DND-41 (cell line): ENCODE results near the gene TTC8.

ENCODE experiments used
- EZH2 ChIP-seq: IDR thresholded peaks from 3 replicates; pipeline ENCODE4 v1.6.1; 2012; ENCODE audit warnings: borderline replicate concordance, low read depth, mild to moderate bottlenecking, moderate library complexity, low read length, inconsistent platforms; ENCODE audit not compliant: severe bottlenecking
- TF ChIP-seq, protein P1 (sequence below): IDR thresholded peaks from 2 replicates; pipeline ENCODE4 v1.5.1; 2012; ENCODE audit warnings: borderline replicate concordance, low read length, moderate library complexity, mild to moderate bottlenecking; ENCODE audit not compliant: poor library complexity, severe bottlenecking; ENCODE audit errors: extremely low read depth

- no peak for TF ChIP-seq EZH2
- TF ChIP-seq, protein P1, sequence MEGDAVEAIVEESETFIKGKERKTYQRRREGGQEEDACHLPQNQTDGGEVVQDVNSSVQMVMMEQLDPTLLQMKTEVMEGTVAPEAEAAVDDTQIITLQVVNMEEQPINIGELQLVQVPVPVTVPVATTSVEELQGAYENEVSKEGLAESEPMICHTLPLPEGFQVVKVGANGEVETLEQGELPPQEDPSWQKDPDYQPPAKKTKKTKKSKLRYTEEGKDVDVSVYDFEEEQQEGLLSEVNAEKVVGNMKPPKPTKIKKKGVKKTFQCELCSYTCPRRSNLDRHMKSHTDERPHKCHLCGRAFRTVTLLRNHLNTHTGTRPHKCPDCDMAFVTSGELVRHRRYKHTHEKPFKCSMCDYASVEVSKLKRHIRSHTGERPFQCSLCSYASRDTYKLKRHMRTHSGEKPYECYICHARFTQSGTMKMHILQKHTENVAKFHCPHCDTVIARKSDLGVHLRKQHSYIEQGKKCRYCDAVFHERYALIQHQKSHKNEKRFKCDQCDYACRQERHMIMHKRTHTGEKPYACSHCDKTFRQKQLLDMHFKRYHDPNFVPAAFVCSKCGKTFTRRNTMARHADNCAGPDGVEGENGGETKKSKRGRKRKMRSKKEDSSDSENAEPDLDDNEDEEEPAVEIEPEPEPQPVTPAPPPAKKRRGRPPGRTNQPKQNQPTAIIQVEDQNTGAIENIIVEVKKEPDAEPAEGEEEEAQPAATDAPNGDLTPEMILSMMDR, result no peak
Measured at GRCh38 chr14:88831284-88831683, 6.8 kb downstream of the TTC8 start.
